NCI-H446 (cell line): ENCODE data around the gene MYH15.

Experiments
- DNase-seq, 2 experiments: peaks; one replicate each; lab custom pipeline; 2025; lab: John Stamatoyannopoulos, UW

MYH15 gene

GRCh38 chr3:108472001-108472591 is 38.3 kb downstream of the MYH15 start:
- DNase-seq: peak; percentile 21 to 72

- no peak for DNase-seq
Observed at GRCh38 chr3:108471426-108471825, 39.0 kb downstream of the MYH15 start.

GRCh38 chr3:108469126-108469525 is 41.3 kb downstream of the MYH15 start:
- DNase-seq: no peak

- DNase-seq: no peak
Observed at GRCh38 chr3:108468577-108468976, 41.8 kb downstream of the MYH15 start.

- DNase-seq: no peak
Observed at GRCh38 chr3:108462899-108463298, 47.5 kb downstream of the MYH15 start.

- DNase-seq: no peak
Observed at GRCh38 chr3:108461661-108462111, 48.7 kb downstream of the MYH15 start.

GRCh38 chr3:108459225-108459624 is 51.2 kb downstream of the MYH15 start:
- DNase-seq: no peak

GRCh38 chr3:108455212-108455705 is 55.1 kb downstream of the MYH15 start:
- no peak for DNase-seq

GRCh38 chr3:108453565-108453964 is 56.8 kb downstream of the MYH15 start:
- no peak for DNase-seq

- no peak for DNase-seq
Observed at GRCh38 chr3:108450444-108450843, 60.0 kb downstream of the MYH15 start.

- DNase-seq: no peak
Observed at GRCh38 chr3:108448593-108448992, 61.8 kb downstream of the MYH15 start.

GRCh38 chr3:108447096-108447847 is 63.1 kb downstream of the MYH15 start:
- DNase-seq: no peak

GRCh38 chr3:108442281-108442680 is 68.1 kb downstream of the MYH15 start:
- DNase-seq: no peak

- no peak for DNase-seq
Observed at GRCh38 chr3:108441518-108441917, 68.9 kb downstream of the MYH15 start.

- DNase-seq: peak in 1 of 2 experiments; percentile 27
Observed at GRCh38 chr3:108441071-108441507, 69.3 kb downstream of the MYH15 start.

GRCh38 chr3:108438542-108438941 is 71.9 kb downstream of the MYH15 start:
- no peak for DNase-seq

- DNase-seq: peak in 1 of 2 experiments; percentile 11
Observed at GRCh38 chr3:108437439-108437838, 73.0 kb downstream of the MYH15 start.

- DNase-seq: no peak
Observed at GRCh38 chr3:108433928-108434327, 76.5 kb downstream of the MYH15 start.

GRCh38 chr3:108432431-108432830 is 78.0 kb downstream of the MYH15 start:
- no peak for DNase-seq

GRCh38 chr3:108430540-108430939 is 79.9 kb downstream of the MYH15 start:
- DNase-seq: no peak

- DNase-seq: no peak
Observed at GRCh38 chr3:108428586-108428985, 81.8 kb downstream of the MYH15 start.

- no peak for DNase-seq
Observed at GRCh38 chr3:108420926-108421325, 89.5 kb downstream of the MYH15 start.

GRCh38 chr3:108416111-108416869 is 94.1 kb downstream of the MYH15 start:
- no peak for DNase-seq
